K562 (cell line): ENCODE measurements around the gene ATP6V0C. TPM values are rescaled to one million over a fixed set of nuclear protein-coding genes. Genes with fewer than 3 reads are reported as not detected.

Source experiments
- ARID1B ChIP-seq: fragments of 450-650 bp; IDR thresholded peaks from 2 replicates; pipeline ENCODE4 v1.6.1; 2016; ENCODE audit warnings: antibody characterized with exemption, mild to moderate bottlenecking, inconsistent platforms
- ATF1 ChIP-seq, 2 experiments: fragments of 450-650 bp in 1 of 2; IDR thresholded peaks; 2 replicates each; pipeline ENCODE4 v1.6.1; 2016; ENCODE audit warnings: missing compliant biosample characterization in 1 of 2, missing genetic modification characterization in 1 of 2
- BHLHE40 ChIP-seq: IDR thresholded peaks from 2 replicates; pipeline ENCODE4 v1.6.1; 2011; ENCODE audit warnings: low read length, improper control_type of control experiment
- CCNT2 ChIP-seq: IDR thresholded peaks from 2 replicates; pipeline ENCODE4 v1.6.1; 2011; ENCODE audit warnings: borderline replicate concordance, low read depth, mild to moderate bottlenecking, moderate library complexity, mixed read lengths, low read length; ENCODE audit not compliant: insufficient read length; ENCODE audit errors: extremely low read depth
- CLOCK ChIP-seq: fragments of 250-450 bp; sonication (Bioruptor Pico); IDR thresholded peaks from 2 replicates; pipeline ENCODE4 v1.4.0; 2020; ENCODE audit warnings: mild to moderate bottlenecking, moderate library complexity, borderline replicate concordance
- ESRRA ChIP-seq: fragments of 450-650 bp; IDR thresholded peaks from 2 replicates; pipeline ENCODE4 v1.6.1; 2014; ENCODE audit warnings: low read depth, mild to moderate bottlenecking, moderate library complexity, borderline replicate concordance
- HCFC1 ChIP-seq: IDR thresholded peaks from 2 replicates; pipeline ENCODE4 v1.6.1; 2012; ENCODE audit warnings: low read depth, low read length, improper control_type of control experiment
- HMGN3 ChIP-seq: IDR thresholded peaks from 2 replicates; pipeline ENCODE4 v1.6.1; 2011; ENCODE audit warnings: borderline replicate concordance, low read depth, mild to moderate bottlenecking, mixed read lengths, low read length; ENCODE audit not compliant: insufficient read length; ENCODE audit errors: extremely low read depth
- HNRNPL ChIP-seq: fragments of 200-400 bp; formaldehyde crosslinking; IDR thresholded peaks from 2 replicates; pipeline ENCODE4 v1.6.1; 2017; ENCODE audit warnings: low read depth, mild to moderate bottlenecking, low read length
- JUN ChIP-seq, 2 experiments: sonication (generic) in 1 of 2; formaldehyde crosslinking in 1 of 2; IDR thresholded peaks; 2 replicates each; pipeline versions ENCODE4 v1.6.1 to v1.8.0; 2012 to 2022; ENCODE audit warnings: borderline replicate concordance in 2 of 2, mild to moderate bottlenecking in 2 of 2, improper control_type of control experiment in 1 of 2, low read depth in 1 of 2, low read length in 1 of 2, missing genetic modification reagents in 1 of 2
- NKRF ChIP-seq: fragments of 450-650 bp; IDR thresholded peaks from 2 replicates; pipeline ENCODE4 v1.6.1; 2016; ENCODE audit warnings: borderline replicate concordance
- POLR2A ChIP-seq: fragments of 450-650 bp; conservative IDR thresholded peaks from 2 replicates; pipeline ENCODE4 v1.6.1; 2016
- RERE ChIP-seq: sonication (generic); formaldehyde crosslinking; IDR thresholded peaks from 2 replicates; pipeline ENCODE4 v1.8.0; 2023; ENCODE audit warnings: missing genetic modification reagents, mild to moderate bottlenecking, borderline replicate concordance
- TGIF2 ChIP-seq: sonication (generic); formaldehyde crosslinking; IDR thresholded peaks from 2 replicates; pipeline ENCODE4 v1.8.1; 2022; ENCODE audit warnings: mild to moderate bottlenecking, missing genetic modification reagents, moderate library complexity
- ZNF197 ChIP-seq: fragments of 200-800 bp; sonication (Bioruptor generic); IDR thresholded peaks from 2 replicates; pipeline ENCODE4 v1.6.1; 2016; ENCODE audit warnings: low read depth, missing genetic modification characterization, missing compliant biosample characterization
- polyA plus RNA-seq, 8 experiments: library from polyadenylated mRNA; depleted of rRNA in 4 of 8; stranded (reverse) in 5 of 8; unstranded in 3 of 8; fragments of >200 nt; fragmentation: Nextera tagmentation in 2 of 8; fragmentation: Illumina TruSeq in 1 of 8; extraction: Ambion mirVana in 2 of 8; extraction: Trizol in 1 of 8; gene quantifications; 2 replicates each; pipeline versions ENCODE4 v1.2.1 to v1.2.3, GENCODE V29; 2011 to 2014; ENCODE audit warnings: inconsistent platforms in 1 of 8, missing spikeins in 1 of 8
- total RNA-seq, 7 experiments: library from RNA; depleted of rRNA in 6 of 7; stranded (reverse); fragments of >200 nt in 6 of 7; fragmentation: Illumina TruSeq in 2 of 7; extraction: Trizol in 2 of 7; gene quantifications; 2 replicates each; pipeline versions ENCODE4 v1.2.1 to v1.2.3, GENCODE V29; 2011 to 2021; ENCODE audit warnings: low replicate concordance in 1 of 7

The ATP6V0C gene
- total and polyA plus RNA-seq, 9 of the 15 experiments (the other 6 are each of a cell fraction or from before 2014, with no cell fraction given) = 2.9 to 228 (median 22.7) TPM

- TF ChIP-seq ATF1 (CRISPR knock-in tag; IDR thresholded peaks at IDR 0.05) (no peak), ATF1 (tag; IDR thresholded peaks at IDR 0.05) (peak; percentile 42; the same call in 1 of the 2 replicates), HCFC1 (0 out of 2 replicates have a peak, but pooled peaks have one; percentile 9), RERE (CRISPR knock-in tag) (no peak; the same call in 1 of the 2 replicates), ARID1B (no peak), HNRNPL (no peak; the same call in 1 of the 2 replicates), BHLHE40 (peak; percentile 73), NKRF (0 out of 2 replicates have a peak, but pooled peaks have one; percentile 23), POLR2A (peak; percentile 72), JUN (IDR thresholded peaks at IDR 0.05; ENCODE audit: borderline replicate concordance, low read depth, low read length) (no peak), JUN (CRISPR knock-in tag; IDR thresholded peaks at IDR 0.05; ENCODE audit: borderline replicate concordance) (peak; percentile 61; the same call in 1 of the 2 replicates), ZNF197 (CRISPR knock-in tag) (no peak), HMGN3 (peak; percentile 34), TGIF2 (CRISPR knock-in tag) (peak; percentile 72; the same call in 1 of the 2 replicates), ESRRA (no peak; the same call in 1 of the 2 replicates), CLOCK (no peak), CCNT2 (peak; percentile 53)
Measured at GRCh38 chr16:2473999-2474876, 39.5 kb upstream of the ATP6V0C start (continued).
